Measurements from ENCODE around the gene SOX12.

DNA sequence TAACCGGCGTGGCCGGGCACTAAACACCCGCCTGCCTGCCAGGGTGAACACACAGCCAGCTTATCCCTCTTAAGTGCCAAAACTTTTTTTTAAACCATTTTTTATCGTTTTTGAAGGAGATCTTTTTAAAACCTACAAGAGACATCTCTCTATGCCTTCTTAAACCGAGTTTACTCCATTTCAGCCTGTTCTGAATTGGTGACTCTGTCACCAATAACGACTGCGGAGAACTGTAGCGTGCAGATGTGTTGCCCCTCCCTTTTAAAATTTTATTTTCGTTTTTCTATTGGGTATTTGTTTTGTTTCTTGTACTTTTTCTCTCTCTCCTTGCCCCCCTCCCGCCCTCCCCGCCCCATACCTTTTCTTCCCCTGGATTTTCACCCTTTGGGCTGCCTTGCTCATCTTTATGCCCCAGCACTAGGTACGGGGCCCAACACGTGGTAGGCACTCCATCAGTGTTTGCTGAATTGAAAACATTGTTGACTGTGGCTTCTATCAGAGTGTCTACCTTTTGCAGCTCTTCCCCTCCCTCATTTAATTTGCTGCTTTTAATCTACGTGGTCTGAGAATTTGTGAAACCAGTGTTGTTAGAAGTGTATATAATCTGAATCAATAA lies 26.5 kb upstream of the SOX12 start:
- TF ChIP-seq POLR2AphosphoS5 (IDR thresholded peaks at IDR 0.05; ENCODE audit: low read depth) (no peak), GABPA (IDR thresholded peaks at IDR 0.05; ENCODE audit: low read depth) (no peak)
- TF ChIP-seq, protein P1, sequence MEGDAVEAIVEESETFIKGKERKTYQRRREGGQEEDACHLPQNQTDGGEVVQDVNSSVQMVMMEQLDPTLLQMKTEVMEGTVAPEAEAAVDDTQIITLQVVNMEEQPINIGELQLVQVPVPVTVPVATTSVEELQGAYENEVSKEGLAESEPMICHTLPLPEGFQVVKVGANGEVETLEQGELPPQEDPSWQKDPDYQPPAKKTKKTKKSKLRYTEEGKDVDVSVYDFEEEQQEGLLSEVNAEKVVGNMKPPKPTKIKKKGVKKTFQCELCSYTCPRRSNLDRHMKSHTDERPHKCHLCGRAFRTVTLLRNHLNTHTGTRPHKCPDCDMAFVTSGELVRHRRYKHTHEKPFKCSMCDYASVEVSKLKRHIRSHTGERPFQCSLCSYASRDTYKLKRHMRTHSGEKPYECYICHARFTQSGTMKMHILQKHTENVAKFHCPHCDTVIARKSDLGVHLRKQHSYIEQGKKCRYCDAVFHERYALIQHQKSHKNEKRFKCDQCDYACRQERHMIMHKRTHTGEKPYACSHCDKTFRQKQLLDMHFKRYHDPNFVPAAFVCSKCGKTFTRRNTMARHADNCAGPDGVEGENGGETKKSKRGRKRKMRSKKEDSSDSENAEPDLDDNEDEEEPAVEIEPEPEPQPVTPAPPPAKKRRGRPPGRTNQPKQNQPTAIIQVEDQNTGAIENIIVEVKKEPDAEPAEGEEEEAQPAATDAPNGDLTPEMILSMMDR (IDR thresholded peaks at IDR 0.05; ENCODE audit: insufficient read depth, low read length) = no peak
- TF ChIP-seq, protein P2, sequence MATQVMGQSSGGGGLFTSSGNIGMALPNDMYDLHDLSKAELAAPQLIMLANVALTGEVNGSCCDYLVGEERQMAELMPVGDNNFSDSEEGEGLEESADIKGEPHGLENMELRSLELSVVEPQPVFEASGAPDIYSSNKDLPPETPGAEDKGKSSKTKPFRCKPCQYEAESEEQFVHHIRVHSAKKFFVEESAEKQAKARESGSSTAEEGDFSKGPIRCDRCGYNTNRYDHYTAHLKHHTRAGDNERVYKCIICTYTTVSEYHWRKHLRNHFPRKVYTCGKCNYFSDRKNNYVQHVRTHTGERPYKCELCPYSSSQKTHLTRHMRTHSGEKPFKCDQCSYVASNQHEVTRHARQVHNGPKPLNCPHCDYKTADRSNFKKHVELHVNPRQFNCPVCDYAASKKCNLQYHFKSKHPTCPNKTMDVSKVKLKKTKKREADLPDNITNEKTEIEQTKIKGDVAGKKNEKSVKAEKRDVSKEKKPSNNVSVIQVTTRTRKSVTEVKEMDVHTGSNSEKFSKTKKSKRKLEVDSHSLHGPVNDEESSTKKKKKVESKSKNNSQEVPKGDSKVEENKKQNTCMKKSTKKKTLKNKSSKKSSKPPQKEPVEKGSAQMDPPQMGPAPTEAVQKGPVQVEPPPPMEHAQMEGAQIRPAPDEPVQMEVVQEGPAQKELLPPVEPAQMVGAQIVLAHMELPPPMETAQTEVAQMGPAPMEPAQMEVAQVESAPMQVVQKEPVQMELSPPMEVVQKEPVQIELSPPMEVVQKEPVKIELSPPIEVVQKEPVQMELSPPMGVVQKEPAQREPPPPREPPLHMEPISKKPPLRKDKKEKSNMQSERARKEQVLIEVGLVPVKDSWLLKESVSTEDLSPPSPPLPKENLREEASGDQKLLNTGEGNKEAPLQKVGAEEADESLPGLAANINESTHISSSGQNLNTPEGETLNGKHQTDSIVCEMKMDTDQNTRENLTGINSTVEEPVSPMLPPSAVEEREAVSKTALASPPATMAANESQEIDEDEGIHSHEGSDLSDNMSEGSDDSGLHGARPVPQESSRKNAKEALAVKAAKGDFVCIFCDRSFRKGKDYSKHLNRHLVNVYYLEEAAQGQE (IDR thresholded peaks at IDR 0.05; ENCODE audit: insufficient replicate concordance, low read depth) = no peak

All from HL-60 (cell line).